Thyroid gland (tissue), 4 donors: ENCODE measurements around the gene SAFB. TPM values are rescaled to one million over a fixed set of nuclear protein-coding genes. Genes with fewer than 3 reads are reported as not detected.

Experiments
- DNase-seq, 2 donors: peaks; one replicate each; pipeline ENCODE4 v3.0.0-alpha.2; 2019
- H3K27ac ChIP-seq, 3 donors: fragments of 200-600 bp; sonication (generic); 1 replicate in 2 of 3; 2 replicates in 1 of 3; pipeline ENCODE4 v1.5.1; 2016 to 2019; ENCODE audit warnings: mild to moderate bottlenecking in 1 of 3, moderate library complexity in 1 of 3
- H3K27me3 ChIP-seq: fragments of 200-600 bp; sonication (generic); one replicate; pipeline ENCODE4 v1.5.1; 2019
- H3K36me3 ChIP-seq, 2 donors: fragments of 200-600 bp; sonication (generic); one replicate each; pipeline ENCODE4 v1.5.1; 2016 to 2019
- H3K4me1 ChIP-seq, 2 donors: fragments of 200-600 bp; sonication (generic); one replicate each; pipeline ENCODE4 v1.5.1; 2017 to 2019
- H3K4me3 ChIP-seq, 3 donors: fragments of 200-600 bp; sonication (generic); replicated peaks in 1 of 3; 1 replicate in 2 of 3; 2 replicates in 1 of 3; pipeline ENCODE4 v1.5.1; 2016; ENCODE audit warnings: mild to moderate bottlenecking in 1 of 3
- H3K9me3 ChIP-seq: fragments of 200-600 bp; sonication (generic); one replicate; pipeline ENCODE4 v1.5.1; 2017
- POLR2A ChIP-seq, 2 donors: fragments of 450-650 bp; IDR thresholded peaks; one replicate each; pipeline ENCODE4 v1.6.1; 2017; ENCODE audit warnings: antibody characterized with exemption in 2 of 2, mild to moderate bottlenecking in 2 of 2, moderate library complexity in 1 of 2
- WGBS, 2 donors: methylation state at CpG; one replicate each; pipeline ENCODE4 v1.1.5; 2017; 5-methylcytosine and 5-hydroxymethylcytosine counted together
- intact Hi-C: fragments of 100-400 bp; cut with DNase I; formaldehyde crosslinking; loops from one replicate; pipeline ENCODE4 v1.15.1; 2023
- total RNA-seq, 4 donors: library from RNA; depleted of rRNA; stranded (reverse); fragments of >200 nt; gene quantifications; one replicate each; pipeline ENCODE4 v1.2.3, GENCODE V29; 2016
- TF ChIP-seq, protein P1 (sequence below), 6 experiments: fragments of 200-600 bp in 3 of 6; fragments of 450-650 bp in 3 of 6; sonication (generic) in 3 of 6; IDR thresholded peaks; one replicate each; pipeline ENCODE4 v1.5.1; 2016 to 2019; ENCODE audit warnings: antibody characterized with exemption in 6 of 6, mild to moderate bottlenecking in 2 of 6, inconsistent platforms in 1 of 6, moderate library complexity in 1 of 6

Gene SAFB
- total RNA-seq, 4 donors from 2014 or later = 70.1 to 129 (median 86.7) TPM

DNA sequence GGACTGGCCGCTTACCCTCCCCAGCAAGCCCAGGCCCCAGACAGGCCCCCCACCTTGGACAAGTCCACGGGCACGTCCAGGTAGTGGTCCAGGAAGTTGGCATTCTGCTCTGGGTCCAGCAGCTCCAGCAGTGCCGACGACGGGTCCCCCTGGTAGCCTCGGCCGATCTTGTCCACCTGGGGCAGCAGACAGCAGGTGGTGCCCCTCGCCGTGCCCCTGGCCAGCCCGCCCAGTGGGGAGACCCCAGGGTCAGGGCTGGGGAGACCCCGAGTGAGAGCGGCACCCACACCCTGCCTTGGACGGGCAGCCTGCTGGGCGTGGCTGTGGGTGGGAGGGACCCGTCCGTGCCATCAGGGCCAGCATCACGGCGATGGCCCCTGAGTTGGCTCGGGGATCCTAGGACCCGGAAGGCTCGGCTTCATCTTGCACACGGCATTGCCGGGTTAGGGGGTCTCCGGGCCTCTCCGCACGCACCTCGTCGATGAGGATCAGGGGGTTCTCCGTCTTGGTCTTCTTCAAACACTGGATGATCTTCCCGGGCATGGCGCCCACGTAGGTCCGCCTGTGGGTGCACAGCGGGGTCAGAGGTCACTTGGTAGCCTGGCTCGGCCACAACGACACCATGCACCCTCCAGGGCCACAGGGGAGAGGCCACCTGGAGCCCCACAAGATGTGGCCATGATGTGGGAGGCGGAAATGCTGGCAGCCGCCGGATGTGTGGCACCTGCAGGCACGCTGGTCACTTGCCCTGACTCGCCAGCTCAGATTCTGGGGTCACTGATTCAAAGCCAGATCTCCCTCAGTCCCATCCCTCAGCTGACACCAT lies 73.5 kb downstream of the SAFB start:
- Histone ChIP-seq H3K4me3 (no peak overlapping the region), H3K27me3 (no peaks in the 10 kb centered on the region), H3K27ac (no peak overlapping the region), H3K36me3 (peaks cover 55 to 73% of the 10 kb centered on the region in 2 donors), H3K9me3 (no peaks in the 10 kb centered on the region), H3K4me1 (peaks cover 4 to 6% of the 10 kb centered on the region in 2 donors)
- 90 to 94% methylated on average over 26 to 27 of the region's 42 CpGs for WGBS, 2 donors
- intact Hi-C loops = loop anchor here (10.0 kb wide), 1 partner anchor 72 kb away; the partner anchor contains the start of genes SAFB and SAFB2
- no peak for DNase-seq
- no peak for TF ChIP-seq POLR2A (IDR thresholded peaks at IDR 0.05)
- TF ChIP-seq, protein P1, sequence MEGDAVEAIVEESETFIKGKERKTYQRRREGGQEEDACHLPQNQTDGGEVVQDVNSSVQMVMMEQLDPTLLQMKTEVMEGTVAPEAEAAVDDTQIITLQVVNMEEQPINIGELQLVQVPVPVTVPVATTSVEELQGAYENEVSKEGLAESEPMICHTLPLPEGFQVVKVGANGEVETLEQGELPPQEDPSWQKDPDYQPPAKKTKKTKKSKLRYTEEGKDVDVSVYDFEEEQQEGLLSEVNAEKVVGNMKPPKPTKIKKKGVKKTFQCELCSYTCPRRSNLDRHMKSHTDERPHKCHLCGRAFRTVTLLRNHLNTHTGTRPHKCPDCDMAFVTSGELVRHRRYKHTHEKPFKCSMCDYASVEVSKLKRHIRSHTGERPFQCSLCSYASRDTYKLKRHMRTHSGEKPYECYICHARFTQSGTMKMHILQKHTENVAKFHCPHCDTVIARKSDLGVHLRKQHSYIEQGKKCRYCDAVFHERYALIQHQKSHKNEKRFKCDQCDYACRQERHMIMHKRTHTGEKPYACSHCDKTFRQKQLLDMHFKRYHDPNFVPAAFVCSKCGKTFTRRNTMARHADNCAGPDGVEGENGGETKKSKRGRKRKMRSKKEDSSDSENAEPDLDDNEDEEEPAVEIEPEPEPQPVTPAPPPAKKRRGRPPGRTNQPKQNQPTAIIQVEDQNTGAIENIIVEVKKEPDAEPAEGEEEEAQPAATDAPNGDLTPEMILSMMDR (IDR thresholded peaks at IDR 0.05) = no peak

DNA sequence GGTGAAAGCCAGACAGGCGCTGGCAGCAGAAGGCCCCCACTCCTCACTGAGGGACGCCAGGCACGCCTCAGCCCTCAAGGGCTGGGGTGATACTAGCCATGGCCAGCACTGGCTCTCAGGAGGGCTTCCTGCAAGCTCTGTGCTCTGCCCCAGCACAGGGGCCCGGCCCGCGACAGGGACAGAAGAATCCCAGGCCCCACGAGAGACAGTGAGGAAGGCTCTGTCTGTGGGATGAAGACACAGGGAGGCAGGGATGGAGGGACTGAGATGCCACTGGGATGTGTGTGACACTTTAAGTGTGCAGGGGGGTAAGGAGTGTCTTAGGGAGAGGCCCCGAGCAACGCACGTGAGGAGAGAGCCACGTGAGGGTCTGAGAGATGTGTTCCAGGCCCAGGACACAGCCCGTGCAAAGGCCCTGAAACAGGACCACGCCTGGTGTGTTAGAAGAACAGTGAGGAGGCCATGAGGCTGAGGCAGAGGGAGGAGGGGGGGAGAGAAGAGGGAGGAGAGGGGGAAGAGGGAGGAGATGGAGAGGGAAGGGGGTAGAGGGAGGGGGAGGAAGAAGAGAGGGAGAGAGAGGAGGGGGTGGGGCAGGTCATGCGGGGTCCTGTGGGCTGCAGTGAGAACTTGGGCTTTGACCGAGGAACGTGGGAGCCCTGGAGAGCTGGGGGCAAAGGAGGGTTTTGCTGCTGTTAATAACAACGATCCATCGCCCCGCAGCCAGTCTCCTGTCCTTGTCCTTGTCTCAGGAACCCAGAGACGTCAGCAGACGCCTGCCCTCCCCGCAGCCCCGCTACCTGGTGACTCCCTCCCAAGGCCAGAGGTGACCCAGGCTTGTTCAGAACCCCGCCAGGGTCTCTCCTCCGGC lies 74.4 kb downstream of the SAFB start:
- DNase-seq = no peak

DNA sequence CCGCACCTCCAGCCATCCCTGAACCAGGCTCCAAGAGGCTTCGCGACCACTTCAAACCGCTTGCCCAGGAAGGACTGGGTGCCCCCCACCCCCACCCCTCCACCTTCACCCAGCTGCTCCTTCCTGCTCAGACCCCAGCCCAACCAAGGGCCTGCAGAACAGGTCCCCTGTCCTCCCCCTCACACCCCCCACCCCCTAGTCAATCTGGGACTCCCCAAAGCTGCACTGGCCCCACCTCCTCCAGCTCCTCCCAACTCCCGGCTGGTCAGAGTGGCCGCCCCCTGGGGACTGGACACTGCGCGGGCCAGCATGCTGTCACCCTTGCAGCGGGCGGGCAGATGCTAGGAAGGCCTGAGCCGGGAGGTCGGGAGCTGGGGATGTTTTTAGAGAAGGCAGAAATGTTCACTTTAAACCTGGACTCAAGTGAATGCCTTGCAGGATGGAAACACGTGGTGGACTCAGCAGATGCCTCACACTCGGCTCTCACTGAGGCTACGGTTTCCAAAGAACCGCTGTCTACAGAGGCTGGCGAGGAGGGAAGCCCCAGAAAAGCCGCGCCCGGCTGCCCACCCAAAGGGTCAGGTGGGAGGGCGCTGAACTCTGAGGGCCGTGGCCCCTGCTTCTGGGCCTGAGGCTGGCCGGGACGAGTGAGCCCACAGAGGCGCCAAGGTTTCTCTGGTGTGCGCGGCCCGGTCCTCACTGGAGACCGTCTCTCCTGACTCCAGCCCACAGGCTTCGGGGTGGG lies 75.2 kb downstream of the SAFB start:
- intact Hi-C loops = loop anchor here (10.0 kb wide), 1 partner anchor 73 kb away; the partner anchor contains the start of genes SAFB and SAFB2
- Histone ChIP-seq H3K27ac (no peak overlapping the region), H3K9me3 (no peaks in the 10 kb centered on the region), H3K4me1 (no peaks in the 10 kb centered on the region), H3K27me3 (no peaks in the 10 kb centered on the region), H3K4me3 (no peak overlapping the region), H3K36me3 (peaks cover 44 to 61% of the 10 kb centered on the region in 2 donors)
- WGBS, 2 donors = 86% methylated on average over 18 to 28 of the region's 30 CpGs
- TF ChIP-seq, protein P1 (IDR thresholded peaks at IDR 0.05) = no peak
- no peak for TF ChIP-seq POLR2A (IDR thresholded peaks at IDR 0.05)
- DNase-seq = no peak

More for the DNA sequence above, 74.4 kb downstream of the SAFB start:
- WGBS, 2 donors = 86 to 89% methylated on average over 22 to 23 of the region's 25 CpGs
- no peaks in the 10 kb centered on the region for H3K4me1 ChIP-seq
- no peak overlapping the region for H3K4me3 ChIP-seq
- H3K27ac ChIP-seq = no peak overlapping the region
- peaks cover 50 to 68% of the 10 kb centered on the region in 2 donors for H3K36me3 ChIP-seq
- intact Hi-C loops = loop anchor here (10.0 kb wide), 1 partner anchor 72 kb away; the partner anchor contains the start of genes SAFB and SAFB2
- no peaks in the 10 kb centered on the region for H3K27me3 ChIP-seq
- H3K9me3 ChIP-seq = no peaks in the 10 kb centered on the region
- TF ChIP-seq, protein P1 (IDR thresholded peaks at IDR 0.05) = no peak
- TF ChIP-seq POLR2A (IDR thresholded peaks at IDR 0.05) = no peak

GRCh38 chr19:5698635-5699422 lies 75.9 kb downstream of the SAFB start:
- 95% methylated on average over 29 to 32 of the region's 38 CpGs for WGBS, 2 donors
- Histone ChIP-seq H3K9me3 (no peaks in the 10 kb centered on the region), H3K36me3 (peaks cover 45 to 61% of the 10 kb centered on the region in 2 donors), H3K27ac (no peak overlapping the region), H3K4me1 (no peaks in the 10 kb centered on the region), H3K27me3 (no peaks in the 10 kb centered on the region), H3K4me3 (no peak overlapping the region)
- DNase-seq = no peak
- TF ChIP-seq, protein P1 (IDR thresholded peaks at IDR 0.05) = no peak
- no peak for TF ChIP-seq POLR2A (IDR thresholded peaks at IDR 0.05)
- intact Hi-C loops = loop anchor here (10.0 kb wide), 1 partner anchor 74 kb away; the partner anchor contains the start of genes SAFB and SAFB2
